Caki2 (cell line): ENCODE results near the gene SPI1. TPM values are rescaled to one million over a fixed set of nuclear protein-coding genes. Genes with fewer than 3 reads are reported as not detected.

Source experiments
- DNase-seq: peaks from one replicate; pipeline ENCODE4 v3.0.0-alpha.2; 2015; ENCODE audit warnings: low read depth
- in situ Hi-C: cut with HindIII; loops from 2 replicates; pipeline ENCODE4 v1.10.0; 2016; ENCODE audit warnings: low sequenced_read_pairs, low pct_unique_long_range_greater_than_20kb, mixed read lengths
- total RNA-seq: library from RNA; depleted of rRNA; stranded (reverse); fragments of >200 nt; shearing (Covaris generic); gene quantifications from 2 replicates; pipeline ENCODE4 v1.2.3, GENCODE V29; 2014; ENCODE audit warnings: low replicate concordance; rRNA removed

Gene SPI1
- total RNA-seq = not detected in 2 replicates

DNA sequence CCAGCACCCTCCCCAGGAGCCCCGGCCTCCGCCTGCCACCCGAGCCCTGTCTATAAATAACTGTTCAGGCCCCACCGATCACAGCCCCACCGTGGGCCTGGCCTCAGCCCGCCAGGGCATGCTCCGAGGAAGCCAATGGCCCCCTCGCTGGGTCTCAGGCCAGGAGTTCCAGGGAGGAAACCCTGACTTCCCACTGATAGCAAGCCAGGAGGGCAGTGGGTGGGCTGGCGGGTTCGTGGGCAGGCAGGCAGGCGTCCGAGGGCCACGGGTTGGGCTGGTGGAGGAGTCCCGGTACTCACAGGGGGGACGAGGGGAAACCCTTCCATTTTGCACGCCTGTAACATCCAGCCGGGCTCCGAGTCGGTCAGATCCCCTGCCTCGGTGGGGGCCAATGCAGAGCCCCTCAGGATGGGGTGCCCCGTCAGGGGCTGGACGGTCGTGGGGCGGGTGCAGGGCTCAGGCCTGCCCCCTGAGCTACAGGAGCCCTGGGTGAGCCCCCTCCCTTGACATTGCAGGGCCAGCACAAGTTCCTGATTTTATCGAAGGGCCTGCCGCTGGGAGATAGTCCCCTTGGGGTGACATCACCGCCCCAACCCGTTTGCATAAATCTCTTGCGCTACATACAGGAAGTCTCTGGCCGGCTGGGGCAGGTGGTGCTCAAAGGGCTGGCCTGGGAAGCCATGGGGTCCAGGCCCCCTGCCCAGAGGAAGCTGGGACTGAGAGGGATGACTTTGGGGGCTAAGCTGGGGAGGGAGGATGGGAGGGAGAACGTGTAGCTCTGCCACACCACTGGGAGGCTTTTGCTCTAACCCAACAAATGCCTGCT lies at the start of gene SPI1:
Gene SPI1 (minus strand): TSS at position 538 of the 826 bp plus-strand sequence. CDS start 194 bp downstream, at position 344.
- no peak for DNase-seq
- in situ Hi-C loops = no loop called here

DNA sequence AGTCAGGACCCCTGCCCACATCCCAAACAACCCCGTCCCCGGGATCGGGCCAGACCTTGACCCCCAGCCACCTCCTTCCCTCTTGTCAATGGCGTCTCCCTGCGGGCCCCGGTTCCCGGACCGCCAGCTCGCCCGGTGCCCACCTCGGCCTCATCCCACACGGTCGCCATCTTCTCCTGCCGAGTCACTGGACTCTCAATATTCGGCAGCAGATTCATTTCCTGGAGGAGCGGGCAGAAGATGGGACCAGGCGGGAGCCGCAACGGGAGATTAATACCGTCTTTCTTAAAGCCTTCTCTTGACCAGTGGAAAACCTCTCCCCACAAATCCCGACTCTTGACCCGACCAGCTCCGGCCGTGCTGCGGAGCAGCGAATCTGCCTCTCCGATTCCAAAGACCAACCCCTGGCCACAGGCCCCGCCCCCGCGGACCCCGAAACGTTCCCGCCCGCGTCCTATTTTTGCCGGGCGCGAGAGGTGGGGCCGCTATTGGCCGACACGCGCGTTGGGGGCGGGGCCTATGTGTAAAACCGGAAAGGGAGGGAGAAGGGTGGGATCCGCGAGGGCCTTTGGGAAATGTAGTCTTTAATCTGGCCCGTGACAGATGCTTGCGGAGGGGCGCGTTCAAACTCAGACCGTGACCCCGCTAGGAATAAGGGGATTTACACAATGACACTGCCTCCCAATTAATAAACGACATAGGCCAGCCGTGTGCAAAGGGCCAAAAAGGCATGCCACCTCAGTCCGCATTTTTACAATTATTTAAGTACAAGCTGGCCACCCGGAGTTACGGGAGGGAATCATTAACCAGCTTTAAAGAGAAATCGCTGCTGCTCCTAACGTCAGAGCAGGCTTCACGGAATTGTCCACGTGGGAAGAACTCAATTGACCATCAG lies 48.0 kb upstream of the SPI1 start, which contains the start of gene PSMC3:
Gene PSMC3 (minus strand): TSS at position 378 of the 895 bp plus-strand sequence. CDS start 160 bp downstream, at position 218.
- in situ Hi-C loops = no loop called here
- DNase-seq = peak; percentile 96

DNA sequence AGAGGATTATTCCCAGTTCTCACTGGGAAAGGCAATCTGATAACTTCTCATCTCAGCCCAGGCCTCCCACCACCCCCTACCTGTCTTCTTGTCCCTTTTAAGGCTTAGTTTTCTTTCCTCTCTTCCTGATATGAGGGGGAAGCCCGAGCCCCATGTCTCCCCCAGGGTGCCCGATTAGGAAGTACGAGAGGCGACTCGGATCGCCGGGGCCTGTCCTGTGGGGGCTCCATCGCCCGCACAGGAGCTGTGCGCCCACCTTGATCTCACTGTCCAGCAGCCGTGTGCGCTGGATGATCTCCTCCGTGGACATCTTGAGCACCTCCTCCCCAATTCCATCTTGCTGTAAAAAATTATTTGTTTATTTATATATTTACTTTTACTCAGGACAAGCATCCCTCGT lies 47.3 kb upstream of the SPI1 start:
- DNase-seq = no peak
- in situ Hi-C loops = no loop called here

DNA sequence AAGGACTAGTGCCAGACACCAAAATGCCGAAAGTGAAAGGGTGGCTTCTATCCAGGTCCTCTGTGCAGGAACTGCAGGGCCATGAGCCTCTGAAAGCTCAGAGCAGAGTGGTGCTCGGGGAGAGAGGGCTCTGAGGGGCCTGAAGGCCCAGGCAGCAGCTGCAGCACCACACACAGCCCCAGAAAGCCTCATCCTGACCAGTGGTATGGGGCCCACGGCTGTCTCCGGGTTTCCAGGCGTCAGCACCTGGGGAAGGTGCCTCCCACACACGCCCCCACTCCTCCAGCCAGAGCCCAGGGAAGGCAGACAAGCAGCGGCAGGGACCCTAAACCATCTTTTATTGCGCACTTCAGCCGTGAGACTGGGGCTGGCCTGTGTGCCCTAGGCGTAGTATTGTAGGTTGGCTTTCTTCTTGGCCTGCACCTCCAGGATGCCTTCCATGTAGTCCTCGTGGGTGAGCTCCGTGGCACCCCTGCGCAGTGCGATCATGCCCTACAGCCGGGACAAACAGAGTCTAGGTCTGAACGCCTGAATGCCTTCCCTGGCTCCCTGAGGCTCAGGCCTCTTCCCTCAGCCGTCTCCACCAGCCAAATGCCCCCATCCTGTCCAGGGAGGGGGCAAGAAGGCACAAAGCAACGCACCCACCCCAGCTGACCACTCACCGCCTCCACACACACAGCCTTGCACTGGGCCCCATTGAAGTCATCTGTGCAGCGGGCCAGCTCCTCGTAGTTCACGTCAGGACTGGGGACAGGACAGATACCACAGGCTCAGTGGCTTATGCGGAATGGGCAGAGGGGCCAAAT lies 40.3 kb upstream of the SPI1 start:
- no peak for DNase-seq
- in situ Hi-C loops = no loop called here

DNA sequence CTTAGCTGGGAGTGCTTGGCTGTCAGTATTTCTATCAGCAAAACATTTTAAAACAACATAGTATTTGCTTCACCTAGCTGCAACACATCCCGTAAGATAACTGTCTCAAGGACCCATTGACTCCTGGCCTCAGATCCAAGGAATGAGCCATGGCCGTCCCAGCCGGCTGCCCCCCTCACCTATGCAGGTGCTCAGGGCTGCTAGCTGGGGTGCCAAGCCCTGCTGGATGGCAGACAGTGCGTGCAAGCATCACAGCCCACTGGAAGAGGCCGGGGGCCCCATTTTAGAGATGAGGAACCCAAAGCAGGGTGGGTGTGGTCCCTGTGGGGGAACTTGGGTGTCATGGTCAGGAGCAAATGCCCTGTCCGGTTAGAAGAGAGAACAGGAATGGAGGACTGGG lies 39.4 kb upstream of the SPI1 start:
- in situ Hi-C loops = no loop called here
- DNase-seq = no peak

DNA sequence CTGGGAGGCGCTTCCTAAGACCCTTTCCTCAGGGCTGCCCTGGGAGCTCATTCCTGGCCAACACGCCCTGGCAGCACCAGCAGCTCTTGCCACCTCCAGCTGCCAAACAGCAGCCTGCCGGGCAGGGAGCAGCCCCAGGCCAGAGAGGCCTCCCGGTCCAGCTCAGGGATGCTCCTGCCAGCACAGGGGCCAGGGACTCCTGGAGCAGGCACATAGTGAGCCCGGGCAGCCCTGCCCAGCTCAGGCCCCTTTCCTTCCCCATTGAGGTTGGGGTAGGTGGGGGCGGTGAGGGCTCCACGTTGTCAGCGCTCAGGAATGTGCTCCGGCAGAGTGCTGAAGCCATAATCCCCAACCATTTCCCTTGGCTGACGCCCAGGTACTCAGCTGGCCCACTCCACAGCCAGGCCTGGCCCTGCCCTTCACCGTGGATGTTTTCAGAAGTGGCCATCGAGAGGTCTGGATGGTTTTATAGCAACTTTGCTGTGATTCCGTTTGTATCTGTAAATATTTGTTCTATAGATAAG lies 37.7 kb upstream of the SPI1 start:
- peak; percentile 49 for DNase-seq
- in situ Hi-C loops = no loop called here

DNA sequence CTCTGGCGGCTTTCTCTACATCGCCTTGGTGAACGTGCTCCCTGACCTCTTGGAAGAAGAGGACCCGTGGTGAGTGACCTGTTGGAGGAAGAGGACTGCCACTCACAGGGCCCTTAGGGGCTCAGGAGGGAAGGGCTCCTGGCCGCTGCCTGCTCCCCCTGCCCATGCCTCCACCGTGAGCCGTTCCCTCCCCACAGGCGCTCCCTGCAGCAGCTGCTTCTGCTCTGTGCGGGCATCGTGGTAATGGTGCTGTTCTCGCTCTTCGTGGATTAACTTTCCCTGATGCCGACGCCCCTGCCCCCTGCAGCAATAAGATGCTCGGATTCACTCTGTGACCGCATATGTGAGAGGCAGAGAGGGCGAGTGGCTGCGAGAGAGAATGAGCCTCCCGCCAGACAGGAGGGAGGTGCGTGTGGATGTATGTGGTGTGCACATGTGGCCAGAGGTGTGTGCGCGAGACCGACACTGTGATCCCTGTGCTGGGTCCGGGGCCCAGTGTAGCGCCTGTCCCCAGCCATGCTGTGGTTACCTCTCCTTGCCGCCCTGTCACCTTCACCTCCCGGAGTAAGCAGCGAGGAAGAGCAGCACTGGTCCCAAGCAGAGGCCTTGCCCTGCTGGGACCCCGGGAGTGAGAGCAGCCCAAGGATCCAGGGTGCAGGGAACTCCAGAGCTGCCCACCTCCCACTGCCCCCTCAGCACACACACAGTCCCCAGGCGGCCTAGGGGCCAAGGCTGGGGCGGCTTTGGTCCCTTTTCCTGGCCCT lies 36.9 kb upstream of the SPI1 start:
- in situ Hi-C loops = no loop called here
- no peak for DNase-seq

DNA sequence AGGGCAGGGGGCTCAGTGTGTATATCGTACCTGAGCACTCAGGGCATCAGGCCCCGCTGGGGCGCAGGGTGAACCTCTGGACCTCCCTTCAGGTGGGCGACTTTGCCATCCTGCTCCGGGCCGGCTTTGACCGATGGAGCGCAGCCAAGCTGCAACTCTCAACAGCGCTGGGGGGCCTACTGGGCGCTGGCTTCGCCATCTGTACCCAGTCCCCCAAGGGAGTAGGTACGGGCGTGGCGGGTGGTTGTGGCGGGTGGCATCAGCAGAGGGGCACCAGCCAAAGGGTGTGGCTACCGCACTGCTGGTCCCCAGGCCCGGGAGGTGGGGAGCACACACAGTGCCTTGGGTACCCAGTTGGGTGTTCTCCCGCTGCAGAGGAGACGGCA lies 36.3 kb upstream of the SPI1 start:
- in situ Hi-C loops = no loop called here
- DNase-seq = no peak

DNA sequence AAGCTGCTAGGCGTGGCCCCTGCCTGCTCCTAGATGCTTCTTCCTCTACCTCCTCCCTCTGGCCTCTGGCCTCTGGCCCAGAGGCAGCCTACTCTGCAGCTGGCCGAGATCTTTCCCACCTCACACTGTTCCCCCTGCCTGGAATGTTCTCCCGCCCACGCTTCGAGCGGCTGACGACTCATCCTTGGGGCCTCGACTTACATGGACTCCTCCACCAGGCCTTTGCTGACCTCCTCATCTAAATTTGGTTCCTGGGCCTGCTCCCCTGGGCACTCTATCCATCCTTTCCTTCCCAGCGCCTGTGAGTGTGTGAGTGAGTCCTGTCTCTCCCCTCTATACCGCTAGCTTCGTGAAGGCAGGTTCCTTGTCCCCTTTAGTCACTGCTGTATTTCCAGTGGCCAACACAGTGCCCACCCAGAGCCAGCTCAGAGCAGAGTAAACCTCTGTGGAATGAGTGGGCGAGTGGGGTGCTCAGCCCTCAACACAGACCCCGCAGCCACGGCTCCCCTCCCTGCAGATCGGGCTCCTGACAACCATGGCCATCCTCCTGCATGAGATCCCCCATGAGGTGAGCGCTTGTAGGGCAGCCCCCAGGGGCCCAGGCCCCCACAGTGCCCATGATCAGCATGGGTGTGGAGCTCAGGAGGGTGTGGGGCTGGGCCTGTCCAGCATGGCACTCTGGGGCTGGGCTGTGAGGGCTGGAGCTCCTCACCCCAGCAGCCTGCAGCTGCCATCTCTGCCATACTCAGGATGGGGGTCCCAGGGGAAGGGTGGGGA lies 35.7 kb upstream of the SPI1 start:
- no peak for DNase-seq
- in situ Hi-C loops = no loop called here

DNA sequence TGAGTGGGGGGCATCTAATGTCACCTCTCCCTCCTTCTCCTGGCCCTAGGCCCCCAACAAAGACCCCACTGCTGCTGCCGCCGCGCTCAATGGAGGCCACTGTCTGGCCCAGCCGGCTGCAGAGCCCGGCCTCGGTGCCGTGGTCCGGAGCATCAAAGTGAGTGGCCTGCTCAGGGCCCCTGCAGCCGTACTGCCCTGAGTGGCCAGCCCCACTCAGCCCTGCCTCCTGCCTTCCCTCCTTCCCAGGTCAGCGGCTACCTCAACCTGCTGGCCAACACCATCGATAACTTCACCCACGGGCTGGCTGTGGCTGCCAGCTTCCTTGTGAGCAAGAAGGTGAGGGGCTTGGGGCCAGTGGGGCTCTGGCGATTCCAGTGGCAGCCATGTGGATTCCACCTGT lies 35.0 kb upstream of the SPI1 start:
- DNase-seq = no peak

DNA sequence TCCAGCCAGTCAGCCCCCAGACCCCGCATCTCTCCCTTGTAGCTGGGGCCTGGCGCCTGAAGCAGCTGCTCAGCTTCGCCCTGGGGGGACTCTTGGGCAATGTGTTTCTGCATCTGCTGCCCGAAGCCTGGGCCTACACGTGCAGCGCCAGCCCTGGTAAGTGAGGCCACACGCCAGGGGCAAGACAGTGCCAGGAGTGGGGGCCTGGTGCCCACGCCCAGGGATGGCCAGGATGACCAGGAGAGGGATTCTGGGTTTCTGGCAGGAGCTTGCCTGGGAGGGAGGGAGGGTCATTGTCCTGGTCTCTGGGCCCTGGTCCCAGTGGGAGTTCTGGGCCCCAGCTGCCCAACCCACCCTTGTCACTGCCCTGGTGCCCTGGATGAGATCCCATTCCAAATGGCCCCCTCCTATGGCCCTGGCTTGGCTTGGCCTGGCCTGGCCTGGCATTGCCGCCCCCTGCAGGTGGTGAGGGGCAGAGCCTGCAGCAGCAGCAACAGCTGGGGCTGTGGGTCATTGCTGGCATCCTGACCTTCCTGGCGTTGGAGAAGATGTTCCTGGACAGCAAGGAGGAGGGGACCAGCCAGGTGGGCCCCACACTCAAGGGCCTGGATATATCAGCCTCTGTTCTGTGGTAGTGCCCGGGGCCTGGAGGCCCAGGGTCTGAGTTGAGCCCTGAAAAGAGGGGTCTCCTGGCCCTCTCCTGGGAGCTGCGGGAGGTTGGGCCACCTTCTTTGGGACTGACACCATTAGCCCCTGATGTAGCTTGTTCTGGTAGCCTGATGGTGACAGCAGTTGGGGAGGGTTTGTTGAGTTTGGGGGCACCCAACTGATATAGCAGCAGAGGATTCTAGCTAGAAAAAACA lies 33.8 kb upstream of the SPI1 start:
- in situ Hi-C loops = no loop called here
- no peak for DNase-seq

More for the DNA sequence above, 35.0 kb upstream of the SPI1 start:
- in situ Hi-C loops = no loop called here

DNA sequence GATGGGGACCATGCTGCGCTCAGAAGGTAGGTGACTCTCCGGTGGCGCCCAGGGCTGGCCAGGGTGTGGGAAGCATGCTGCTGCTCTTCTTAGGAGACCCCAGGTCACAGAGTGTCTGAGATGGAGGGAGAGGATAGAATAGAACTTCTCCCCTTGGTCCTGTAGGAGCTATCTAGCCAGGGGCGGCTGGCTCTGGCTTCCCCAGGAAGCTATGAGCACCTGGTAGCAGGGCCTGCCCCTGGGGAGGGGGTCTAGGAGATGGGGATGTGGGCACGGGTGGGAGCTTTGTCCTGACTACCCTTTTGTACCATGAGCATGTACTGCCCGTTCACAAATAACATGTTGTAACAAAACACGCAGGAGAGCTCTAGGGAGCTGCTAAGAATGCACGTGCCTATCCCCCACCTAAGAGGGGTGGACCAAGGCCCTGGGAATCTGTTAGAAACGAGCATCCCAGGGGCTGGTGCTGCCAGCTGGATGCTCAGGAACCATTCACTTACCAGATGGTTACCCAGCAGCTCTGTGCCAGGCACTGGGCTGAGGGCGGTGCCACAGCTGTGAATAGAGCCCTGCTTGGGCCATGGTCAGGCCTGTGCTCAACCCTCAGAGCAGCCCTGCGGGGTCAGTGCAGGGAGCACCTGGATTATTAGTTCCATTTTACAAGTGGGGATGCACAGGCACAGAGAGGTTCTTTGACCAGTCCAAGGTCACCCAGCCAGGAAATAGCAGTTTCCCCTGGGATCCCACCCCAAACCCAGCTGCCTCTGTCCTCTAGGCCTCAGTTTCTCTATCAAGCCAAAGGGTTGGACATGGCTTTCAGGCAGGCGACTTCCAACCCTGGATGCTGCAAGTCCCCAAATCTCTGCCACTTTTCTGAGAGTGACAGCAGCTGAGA lies 32.3 kb upstream of the SPI1 start:
- no peak for DNase-seq
- in situ Hi-C loops = no loop called here

DNA sequence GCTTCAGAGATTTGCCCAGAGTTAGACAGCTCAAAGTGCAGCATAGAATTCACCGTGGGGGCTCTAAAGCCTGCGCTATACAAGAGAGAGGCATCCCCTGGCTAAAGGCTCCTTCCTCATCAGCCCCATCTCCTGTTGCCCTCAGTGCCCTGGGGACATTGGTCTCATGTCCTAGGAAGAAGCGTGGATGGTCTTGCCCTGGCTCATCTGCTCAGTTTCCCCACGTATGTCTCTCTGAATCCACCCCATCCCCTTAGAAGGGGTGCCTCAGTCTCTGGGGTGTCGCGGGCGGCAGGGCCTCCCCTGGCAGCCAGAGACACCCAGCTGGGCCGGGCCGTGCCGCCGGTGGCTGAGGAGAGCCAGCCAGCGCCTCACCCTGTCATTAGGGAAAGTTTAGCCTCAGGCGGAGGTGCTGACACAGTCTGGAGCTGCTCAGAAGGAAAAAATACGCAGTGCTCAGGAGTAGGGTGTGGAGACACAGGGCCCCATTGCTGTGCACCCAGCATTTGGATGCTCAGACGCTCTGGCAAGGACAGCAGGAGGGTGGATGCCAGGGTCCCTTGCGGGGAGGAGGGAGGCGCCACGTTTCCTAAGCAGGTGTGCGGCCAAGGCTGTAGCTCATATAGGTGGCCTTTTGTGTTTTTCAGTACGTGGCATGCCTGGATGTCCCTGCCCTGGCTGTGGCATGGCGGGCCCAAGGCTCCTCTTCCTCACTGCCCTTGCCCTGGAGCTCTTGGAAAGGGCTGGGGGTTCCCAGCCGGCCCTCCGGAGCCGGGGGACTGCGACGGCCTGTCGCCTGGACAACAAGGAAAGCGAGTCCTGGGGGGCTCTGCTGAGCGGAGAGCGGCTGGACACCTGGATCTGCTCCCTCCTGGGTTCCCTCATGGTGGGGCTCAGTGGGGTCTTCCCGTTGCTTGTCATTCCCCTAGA lies 31.4 kb upstream of the SPI1 start:
- DNase-seq = no peak
- in situ Hi-C loops = no loop called here
